Gastrocnemius medialis (tissue), 4 donors: Measurements from ENCODE around the gene NRM.

Experiments
- POLR2A ChIP-seq, 2 donors: fragments of 450-650 bp; IDR thresholded peaks; one replicate each; pipeline ENCODE4 v1.6.1; 2017; ENCODE audit warnings: antibody characterized with exemption in 2 of 2, mild to moderate bottlenecking in 2 of 2, moderate library complexity in 2 of 2
- TF ChIP-seq, protein P1 (sequence below), 5 experiments: fragments of 450-650 bp in 3 of 5; fragments of 200-600 bp in 2 of 5; sonication (generic) in 2 of 5; IDR thresholded peaks in 4 of 5; conservative IDR thresholded peaks in 1 of 5; 1 replicate in 4 of 5; 2 replicates in 1 of 5; pipeline ENCODE4 v1.5.1; 2016 to 2019; ENCODE audit warnings: antibody characterized with exemption in 5 of 5, mild to moderate bottlenecking in 3 of 5, moderate library complexity in 3 of 5

DNA sequence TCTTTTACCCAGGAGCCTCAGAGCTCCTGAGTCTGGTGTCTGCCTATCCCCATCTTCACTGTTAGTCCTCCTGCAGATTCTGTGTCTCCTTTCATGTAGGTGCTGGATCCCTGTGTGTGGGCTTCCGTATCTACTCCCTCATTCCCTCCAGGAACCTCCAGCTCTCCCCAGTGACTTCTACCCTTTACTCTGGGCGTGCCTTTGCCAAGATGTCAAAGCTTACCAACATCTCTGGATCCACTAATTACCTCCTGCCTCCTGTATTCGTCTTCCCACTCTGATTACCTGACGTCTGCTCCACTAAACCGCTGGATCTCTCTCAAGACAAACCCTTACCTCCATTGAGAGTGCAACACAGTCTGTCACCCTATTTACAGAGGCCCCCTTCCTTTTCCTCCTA is 46.0 kb downstream of the NRM start:
- TF ChIP-seq, protein P1, sequence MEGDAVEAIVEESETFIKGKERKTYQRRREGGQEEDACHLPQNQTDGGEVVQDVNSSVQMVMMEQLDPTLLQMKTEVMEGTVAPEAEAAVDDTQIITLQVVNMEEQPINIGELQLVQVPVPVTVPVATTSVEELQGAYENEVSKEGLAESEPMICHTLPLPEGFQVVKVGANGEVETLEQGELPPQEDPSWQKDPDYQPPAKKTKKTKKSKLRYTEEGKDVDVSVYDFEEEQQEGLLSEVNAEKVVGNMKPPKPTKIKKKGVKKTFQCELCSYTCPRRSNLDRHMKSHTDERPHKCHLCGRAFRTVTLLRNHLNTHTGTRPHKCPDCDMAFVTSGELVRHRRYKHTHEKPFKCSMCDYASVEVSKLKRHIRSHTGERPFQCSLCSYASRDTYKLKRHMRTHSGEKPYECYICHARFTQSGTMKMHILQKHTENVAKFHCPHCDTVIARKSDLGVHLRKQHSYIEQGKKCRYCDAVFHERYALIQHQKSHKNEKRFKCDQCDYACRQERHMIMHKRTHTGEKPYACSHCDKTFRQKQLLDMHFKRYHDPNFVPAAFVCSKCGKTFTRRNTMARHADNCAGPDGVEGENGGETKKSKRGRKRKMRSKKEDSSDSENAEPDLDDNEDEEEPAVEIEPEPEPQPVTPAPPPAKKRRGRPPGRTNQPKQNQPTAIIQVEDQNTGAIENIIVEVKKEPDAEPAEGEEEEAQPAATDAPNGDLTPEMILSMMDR (IDR thresholded peaks at IDR 0.05 in 4 of 5, conservative IDR thresholded peaks at IDR 0.05 in 1 of 5) = no peak
- no peak for TF ChIP-seq POLR2A (IDR thresholded peaks at IDR 0.05)
